Colonic mucosa (tissue), 4 donors: Measurements from ENCODE around the gene NF2. TPM values are rescaled to one million over a fixed set of nuclear protein-coding genes. Genes with fewer than 3 reads are reported as not detected.

Experiments
- DNase-seq: peaks from one replicate; pipeline ENCODE4 v3.0.0-alpha.2; 2020
- H3K27ac ChIP-seq: fragments of 200-600 bp; one replicate; pipeline ENCODE4 v1.8.0; 2021
- H3K27me3 ChIP-seq: fragments of 200-600 bp; one replicate; pipeline ENCODE4 v1.8.0; 2021
- H3K36me3 ChIP-seq: fragments of 200-600 bp; one replicate; pipeline ENCODE4 v1.8.0; 2021
- H3K4me1 ChIP-seq: fragments of 200-600 bp; one replicate; pipeline ENCODE4 v1.8.0; 2021; ENCODE audit warnings: mild to moderate bottlenecking
- H3K4me3 ChIP-seq: fragments of 200-600 bp; one replicate; pipeline ENCODE4 v1.8.0; 2021
- H3K9ac ChIP-seq, 2 donors: one replicate each; pipeline ENCODE4 v1.7.0; 2013; ENCODE audit warnings: control low read depth in 2 of 2, low read depth in 2 of 2, low read length in 2 of 2
- H3K9me3 ChIP-seq: fragments of 200-600 bp; one replicate; pipeline ENCODE4 v1.8.0; 2021
- intact Hi-C: fragments of 100-400 bp; cut with DNase I; formaldehyde crosslinking; loops from one replicate; pipeline ENCODE4 v1.14.1; 2022
- total RNA-seq, 2 donors: library from RNA; stranded (reverse); fragmentation: NEBNext Ultra II Directional in 1 of 2; extraction: Animal tissue kit (Norgen Biotek cat#: 25700) in 1 of 2; gene quantifications; one replicate each; pipeline ENCODE4 v1.2.1, GENCODE V29; 2021
- TF ChIP-seq, protein P1 (sequence below): fragments of 200-600 bp; IDR thresholded peaks from one replicate; pipeline ENCODE4 v1.8.0; 2022; ENCODE audit warnings: antibody characterized with exemption, mild to moderate bottlenecking
- donor health status: healthy.
- donor health status: DM: no; HTN: no; CAD: no.
- donor health status: DM: no; HTN: no; CAD: no.

The NF2 gene
- total RNA-seq, 2 donors from 2014 or later, result 33.5 to 51.0 TPM

GRCh38 chr22:29650370-29650769 is 46.9 kb downstream of the NF2 start:
- Histone ChIP-seq H3K4me1 (no peaks in the 10 kb centered on the region), H3K9me3 (no peaks in the 10 kb centered on the region), H3K27me3 (no peaks in the 10 kb centered on the region), H3K36me3 (no peaks in the 10 kb centered on the region), H3K4me3 (no peak overlapping the region), H3K27ac (no peak overlapping the region), H3K9ac (no peak overlapping the region)
- intact Hi-C loops, result no loop called here
- no peak for DNase-seq
- TF ChIP-seq, protein P1, sequence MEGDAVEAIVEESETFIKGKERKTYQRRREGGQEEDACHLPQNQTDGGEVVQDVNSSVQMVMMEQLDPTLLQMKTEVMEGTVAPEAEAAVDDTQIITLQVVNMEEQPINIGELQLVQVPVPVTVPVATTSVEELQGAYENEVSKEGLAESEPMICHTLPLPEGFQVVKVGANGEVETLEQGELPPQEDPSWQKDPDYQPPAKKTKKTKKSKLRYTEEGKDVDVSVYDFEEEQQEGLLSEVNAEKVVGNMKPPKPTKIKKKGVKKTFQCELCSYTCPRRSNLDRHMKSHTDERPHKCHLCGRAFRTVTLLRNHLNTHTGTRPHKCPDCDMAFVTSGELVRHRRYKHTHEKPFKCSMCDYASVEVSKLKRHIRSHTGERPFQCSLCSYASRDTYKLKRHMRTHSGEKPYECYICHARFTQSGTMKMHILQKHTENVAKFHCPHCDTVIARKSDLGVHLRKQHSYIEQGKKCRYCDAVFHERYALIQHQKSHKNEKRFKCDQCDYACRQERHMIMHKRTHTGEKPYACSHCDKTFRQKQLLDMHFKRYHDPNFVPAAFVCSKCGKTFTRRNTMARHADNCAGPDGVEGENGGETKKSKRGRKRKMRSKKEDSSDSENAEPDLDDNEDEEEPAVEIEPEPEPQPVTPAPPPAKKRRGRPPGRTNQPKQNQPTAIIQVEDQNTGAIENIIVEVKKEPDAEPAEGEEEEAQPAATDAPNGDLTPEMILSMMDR, result no peak

- Histone ChIP-seq H3K9ac (no peak overlapping the region), H3K4me1 (no peaks in the 10 kb centered on the region), H3K9me3 (no peaks in the 10 kb centered on the region), H3K27me3 (no peaks in the 10 kb centered on the region), H3K4me3 (no peak overlapping the region), H3K27ac (no peak overlapping the region), H3K36me3 (no peaks in the 10 kb centered on the region)
- intact Hi-C loops, result no loop called here
- TF ChIP-seq, protein P1, result no peak
- no peak for DNase-seq
Observed at GRCh38 chr22:29651652-29652051, 48.2 kb downstream of the NF2 start.

DNA sequence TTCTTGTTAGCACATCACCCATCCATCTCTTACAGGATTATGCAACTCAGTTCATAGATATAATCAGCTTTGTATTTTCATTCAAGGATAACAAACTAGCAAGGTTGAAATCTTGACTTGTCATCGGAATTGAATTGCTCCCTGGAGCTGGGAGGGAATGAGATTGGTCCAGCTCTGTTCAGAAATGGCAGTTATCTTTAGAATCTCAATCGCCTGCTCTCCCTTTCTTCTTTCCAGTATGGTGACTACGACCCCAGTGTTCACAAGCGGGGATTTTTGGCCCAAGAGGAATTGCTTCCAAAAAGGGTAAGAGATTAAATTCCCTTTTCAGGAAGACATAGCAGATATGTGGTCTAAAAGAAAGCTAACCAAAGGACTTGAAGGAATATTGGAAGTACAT is 51.0 kb downstream of the NF2 start:
- no peaks in the 10 kb centered on the region for H3K4me1 ChIP-seq
- DNase-seq, result no peak

DNA sequence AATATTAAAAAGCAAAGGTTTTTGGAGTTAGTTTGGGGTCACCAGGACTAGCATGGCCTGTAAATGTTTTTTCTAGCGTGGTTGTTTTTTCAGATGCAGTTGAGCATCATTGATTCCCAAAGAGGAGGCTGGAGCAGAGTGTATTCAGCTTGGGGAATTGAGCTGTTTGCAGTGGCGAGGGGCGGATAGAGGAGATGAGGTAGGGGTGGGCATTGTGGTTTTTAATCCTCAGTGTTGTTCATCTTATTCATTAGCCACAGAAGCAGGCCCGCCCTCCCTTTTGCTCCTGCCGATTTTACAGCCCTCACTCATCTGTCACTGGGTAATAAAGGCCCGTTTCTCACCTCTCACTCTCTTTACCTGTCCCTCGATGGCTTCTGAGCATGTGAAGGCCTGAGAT is 51.4 kb downstream of the NF2 start:
- Histone ChIP-seq H3K4me1 (no peaks in the 10 kb centered on the region), H3K36me3 (no peaks in the 10 kb centered on the region), H3K9ac (no peak overlapping the region), H3K9me3 (no peaks in the 10 kb centered on the region), H3K27me3 (no peaks in the 10 kb centered on the region), H3K27ac (no peak overlapping the region), H3K4me3 (no peak overlapping the region)
- TF ChIP-seq, protein P1, result no peak
- no peak for DNase-seq
- intact Hi-C loops, result no loop called here

More for the DNA sequence above, 51.0 kb downstream of the NF2 start:
- TF ChIP-seq, protein P1, result no peak
- Histone ChIP-seq H3K27ac (no peak overlapping the region), H3K9me3 (no peaks in the 10 kb centered on the region), H3K27me3 (no peaks in the 10 kb centered on the region), H3K36me3 (no peaks in the 10 kb centered on the region), H3K4me3 (no peak overlapping the region), H3K9ac (no peak overlapping the region)
- intact Hi-C loops, result no loop called here

GRCh38 chr22:29658176-29658575 is 54.7 kb downstream of the NF2 start:
- H3K9ac ChIP-seq, result no peak overlapping the region
- DNase-seq, result no peak
- TF ChIP-seq, protein P1, result no peak
- H3K9me3 ChIP-seq, result no peaks in the 10 kb centered on the region
- no peaks in the 10 kb centered on the region for H3K4me1 ChIP-seq
- no peaks in the 10 kb centered on the region for H3K27me3 ChIP-seq
- H3K27ac ChIP-seq, result no peak overlapping the region
- intact Hi-C loops, result no loop called here
- no peaks in the 10 kb centered on the region for H3K36me3 ChIP-seq
- H3K4me3 ChIP-seq, result no peak overlapping the region

DNA sequence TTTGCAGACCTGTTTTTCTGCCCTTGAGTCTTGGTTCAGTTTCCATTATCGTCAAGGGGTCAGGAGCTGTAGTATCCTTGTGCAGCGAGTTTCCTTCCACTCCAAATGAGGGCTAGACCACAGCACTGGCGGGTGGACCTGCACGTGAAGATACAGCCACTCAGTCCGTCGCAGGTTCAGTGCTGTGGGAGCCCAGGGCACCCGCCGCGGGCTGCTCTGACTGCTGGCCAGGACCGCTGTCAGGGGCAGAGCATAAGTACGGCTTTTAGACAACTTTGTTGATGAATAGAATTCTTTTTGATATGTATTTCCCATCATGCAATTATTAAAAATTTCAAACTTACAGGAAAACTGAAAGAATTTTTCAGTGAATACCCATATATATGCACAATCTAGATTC is 56.6 kb downstream of the NF2 start:
- no peaks in the 10 kb centered on the region for H3K4me1 ChIP-seq
- DNase-seq, result no peak
- intact Hi-C loops, result no loop called here
- H3K27me3 ChIP-seq, result no peaks in the 10 kb centered on the region
- no peak overlapping the region for H3K4me3 ChIP-seq
- no peaks in the 10 kb centered on the region for H3K36me3 ChIP-seq
- no peak overlapping the region for H3K9ac ChIP-seq
- H3K9me3 ChIP-seq, result no peaks in the 10 kb centered on the region
- TF ChIP-seq, protein P1, result no peak
- no peak overlapping the region for H3K27ac ChIP-seq
